HG02870 (cell line): ENCODE results near the gene EVA1A.
A peak's percentile ranks its signal among the peaks of the same experiment; 100 is the strongest.

Experiments used
- ATAC-seq: cut with Tn5 transposase; IDR thresholded peaks from one replicate; pipeline ENCODE4 v1.9.1; 2021; ENCODE audit warnings: mild to moderate bottlenecking, moderate library complexity; ENCODE audit not compliant: unreplicated experiment

The EVA1A gene, protein sequence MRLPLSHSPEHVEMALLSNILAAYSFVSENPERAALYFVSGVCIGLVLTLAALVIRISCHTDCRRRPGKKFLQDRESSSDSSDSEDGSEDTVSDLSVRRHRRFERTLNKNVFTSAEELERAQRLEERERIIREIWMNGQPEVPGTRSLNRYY

DNA sequence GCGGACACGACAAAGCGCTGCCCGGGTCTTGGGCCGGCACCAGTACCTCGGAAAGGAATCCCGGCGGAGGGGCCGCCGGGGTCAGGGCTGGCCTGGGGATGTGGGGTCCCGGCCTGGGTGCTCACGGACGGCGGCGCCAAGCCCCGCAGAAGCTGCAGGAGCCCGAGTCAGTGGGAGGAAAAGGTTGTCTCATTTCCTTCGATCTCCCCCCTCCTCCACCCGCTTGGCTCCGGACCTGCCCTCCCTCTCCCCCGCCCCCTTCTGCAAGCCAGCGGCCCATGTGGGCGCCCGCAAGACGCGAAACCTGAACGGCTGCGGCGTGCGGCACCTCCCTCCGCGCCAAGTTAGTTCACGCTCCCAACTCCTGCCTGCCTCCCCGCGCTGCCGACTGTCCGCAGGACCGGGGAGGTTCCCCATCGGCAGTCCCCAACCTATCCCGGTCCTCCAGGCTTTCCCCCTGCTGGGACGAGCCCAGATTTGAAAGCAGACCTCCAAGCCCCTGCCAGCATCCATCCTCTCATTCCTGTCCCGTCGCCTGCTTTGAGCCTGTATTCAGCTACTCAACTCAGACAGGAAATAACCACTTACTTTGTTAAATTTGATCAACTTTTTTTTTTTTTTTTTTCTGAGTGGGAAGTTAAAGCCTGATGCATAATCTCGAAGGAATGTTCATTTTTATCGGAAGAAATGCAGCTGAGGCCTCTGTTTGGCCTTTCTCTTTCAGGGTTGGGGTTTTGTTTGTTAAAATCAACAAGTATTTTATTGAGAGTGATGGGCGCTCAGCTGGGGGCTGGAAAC lies at the start of gene EVA1A:
Gene EVA1A (minus strand): TSS at position 172 of the 798 bp plus-strand sequence. CDS start 42,799 bp downstream, outside the sequence.
- no peak for ATAC-seq

DNA sequence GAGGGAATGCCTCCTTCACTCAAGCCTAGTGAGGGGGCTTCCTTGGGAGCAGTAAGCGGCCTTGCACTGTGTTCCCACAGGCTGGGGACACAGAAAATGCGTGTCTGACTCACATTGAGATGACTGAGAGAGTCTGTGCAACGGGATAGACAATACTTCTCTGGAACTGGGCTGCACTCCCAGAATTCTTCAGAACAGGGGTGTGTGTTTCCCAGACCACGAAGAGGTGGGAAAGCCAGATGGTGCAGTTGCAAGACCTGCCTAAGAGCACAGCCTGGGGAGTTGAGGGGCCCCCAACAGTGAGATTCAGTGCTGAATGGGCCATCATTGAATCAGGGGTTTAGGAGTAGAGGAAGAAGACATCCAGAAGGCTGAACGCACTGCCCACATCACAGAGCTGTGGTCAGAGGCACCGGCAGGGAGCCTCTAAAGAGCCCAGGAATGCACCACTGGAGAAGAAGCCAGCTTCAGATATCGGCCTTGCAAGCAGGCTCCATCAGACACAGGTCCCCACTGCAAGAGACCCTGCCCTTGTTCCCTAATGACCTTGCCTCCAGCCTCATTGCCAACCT lies 49.3 kb upstream of the EVA1A start:
- no peak for ATAC-seq

- ATAC-seq = no peak
Measured at GRCh38 chr2:75609334-75609689, 48.6 kb upstream of the EVA1A start.

DNA sequence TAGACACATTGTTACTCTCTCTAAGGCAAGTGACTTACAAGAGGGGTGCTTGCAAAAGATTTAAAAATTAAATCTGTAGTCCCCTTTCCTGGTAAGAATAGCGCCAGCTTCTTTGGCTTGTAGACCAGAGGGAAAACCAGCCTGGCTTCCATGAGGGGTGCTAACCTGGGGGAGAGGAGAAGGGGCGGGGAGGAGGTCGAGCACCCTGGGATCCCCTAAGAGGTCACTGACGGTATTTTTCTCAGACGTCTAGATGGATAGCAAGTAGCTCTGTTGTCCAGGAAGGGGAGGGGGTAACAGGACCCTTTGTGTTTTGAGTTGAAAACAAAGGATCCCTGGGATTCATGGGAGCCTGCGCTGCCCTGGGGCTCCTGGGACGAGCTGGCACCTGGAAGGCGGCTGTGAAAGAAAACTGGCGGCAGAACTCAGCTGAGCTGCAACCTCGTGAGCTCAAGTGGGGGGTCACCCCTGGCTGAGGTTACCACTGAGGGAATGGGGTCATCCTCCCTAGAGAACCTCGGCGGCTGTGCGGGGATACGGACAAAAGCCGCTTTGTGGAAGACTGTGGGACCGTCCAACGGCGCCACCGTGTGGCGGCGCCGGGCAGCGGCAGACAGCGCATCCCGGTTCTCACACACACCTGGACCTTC lies 48.1 kb upstream of the EVA1A start:
- ATAC-seq = peak; percentile 64

DNA sequence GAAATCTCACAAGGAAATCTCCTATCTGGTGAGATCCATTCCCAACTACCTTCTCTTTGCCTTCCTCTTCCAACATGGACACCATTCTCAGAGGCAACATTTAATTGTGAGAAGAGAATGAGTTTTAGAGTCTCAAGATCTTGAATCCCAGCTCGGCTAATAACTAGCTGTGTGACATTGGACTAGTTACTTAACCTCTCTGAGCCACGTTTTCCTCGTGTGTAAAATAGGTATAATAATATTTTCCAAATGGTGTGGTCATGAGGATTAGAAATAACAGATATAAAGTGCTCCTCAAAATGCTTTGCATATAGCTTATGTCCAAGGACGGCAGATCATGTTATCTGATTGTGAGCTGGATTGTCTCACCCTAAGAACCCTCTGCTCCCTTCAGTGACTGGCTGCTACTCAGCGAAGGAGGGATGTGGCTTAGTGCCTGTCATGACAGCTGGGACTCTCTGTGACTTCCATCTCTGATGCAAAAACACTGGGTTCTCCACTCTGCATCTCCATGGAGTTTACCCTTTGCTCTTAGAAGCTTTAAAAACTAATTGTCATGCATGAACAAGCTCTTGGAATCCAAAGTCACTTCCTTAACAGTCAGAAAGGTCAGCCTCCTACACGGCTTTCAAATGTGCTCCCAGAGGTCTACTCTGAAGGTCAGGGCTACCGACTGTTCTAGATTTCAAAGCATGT lies 47.4 kb upstream of the EVA1A start:
- ATAC-seq = no peak

GRCh38 chr2:75607400-75607798 lies 46.7 kb upstream of the EVA1A start:
- no peak for ATAC-seq

DNA sequence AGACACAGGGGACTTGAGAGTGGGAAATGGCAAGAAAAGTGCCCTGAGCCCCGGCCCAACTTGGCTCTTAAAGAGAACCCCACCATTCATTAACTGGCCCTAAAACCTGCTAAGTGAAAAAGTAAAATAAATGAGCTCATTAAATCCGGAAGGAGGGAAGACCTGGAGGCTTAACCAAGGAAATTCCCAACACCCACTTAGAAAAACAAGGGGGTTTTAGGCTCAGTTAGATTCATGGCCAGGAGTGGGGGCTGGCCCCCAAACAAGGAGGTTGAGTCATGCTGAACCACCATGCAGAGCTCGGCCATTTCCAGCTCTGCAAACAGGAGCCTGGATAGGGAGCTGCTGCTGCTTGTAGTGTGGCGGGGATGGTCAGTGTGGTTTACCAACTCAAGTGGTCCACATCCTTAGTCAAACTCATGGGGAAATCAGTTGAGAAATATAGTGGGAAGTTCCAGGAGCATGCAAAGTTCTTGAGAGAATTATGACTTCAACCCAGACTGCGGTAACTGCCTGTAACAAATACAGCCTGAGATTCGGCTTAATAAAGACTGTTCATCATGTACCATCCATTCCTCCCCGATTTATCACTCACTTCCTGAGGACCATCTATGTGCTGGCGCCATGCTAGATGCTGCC lies 46.1 kb upstream of the EVA1A start:
- ATAC-seq = no peak

- no peak for ATAC-seq
Measured at GRCh38 chr2:75605770-75606529, 45.2 kb upstream of the EVA1A start.

GRCh38 chr2:75604484-75604883 lies 43.7 kb upstream of the EVA1A start:
- no peak for ATAC-seq

DNA sequence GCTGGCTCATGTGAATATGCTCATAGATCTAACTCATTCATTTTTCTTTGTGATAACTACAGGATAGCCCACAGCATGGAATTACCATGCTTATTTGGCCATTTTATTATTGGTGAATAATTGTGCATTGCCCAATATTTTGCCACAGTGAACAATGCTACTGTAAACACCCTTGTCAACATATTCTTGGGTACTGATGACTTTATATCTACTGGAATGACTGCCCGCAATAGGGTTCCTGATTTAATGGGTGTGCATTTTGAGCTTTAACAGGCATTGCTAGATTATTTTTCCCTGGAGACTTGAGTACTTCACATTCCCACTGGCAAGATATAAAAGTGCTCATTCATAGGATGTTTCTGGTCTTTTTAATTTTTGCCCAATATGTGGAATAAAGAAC lies 42.7 kb upstream of the EVA1A start:
- no peak for ATAC-seq

DNA sequence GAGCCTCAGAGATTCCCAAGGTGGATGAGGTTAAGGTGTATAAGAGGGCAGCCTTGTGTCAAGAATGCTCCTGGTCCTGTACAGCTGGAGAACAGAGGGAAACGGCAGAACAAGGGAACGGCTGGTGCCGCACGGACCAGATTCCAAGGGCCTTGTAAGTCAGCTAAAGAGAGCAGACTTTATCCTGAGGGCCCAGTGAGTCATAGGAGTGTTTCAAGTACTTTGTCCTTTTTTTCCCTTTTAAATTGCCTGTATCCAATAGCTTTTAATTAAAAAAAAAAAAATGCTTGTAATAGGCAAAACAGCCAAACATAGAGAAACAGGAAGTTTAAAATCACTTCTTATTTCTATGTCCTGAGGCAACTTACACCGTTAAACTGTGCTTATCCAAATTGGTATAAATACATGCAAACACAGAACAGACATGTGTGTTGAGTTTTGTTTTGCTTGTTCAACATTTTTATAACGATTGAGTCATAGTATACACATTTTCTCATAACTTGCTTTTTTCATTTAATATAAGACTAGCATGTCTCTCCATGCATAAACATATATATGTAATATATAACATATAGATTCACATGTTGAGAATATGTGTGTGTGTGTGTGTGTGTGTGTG lies 42.1 kb upstream of the EVA1A start:
- ATAC-seq = no peak

DNA sequence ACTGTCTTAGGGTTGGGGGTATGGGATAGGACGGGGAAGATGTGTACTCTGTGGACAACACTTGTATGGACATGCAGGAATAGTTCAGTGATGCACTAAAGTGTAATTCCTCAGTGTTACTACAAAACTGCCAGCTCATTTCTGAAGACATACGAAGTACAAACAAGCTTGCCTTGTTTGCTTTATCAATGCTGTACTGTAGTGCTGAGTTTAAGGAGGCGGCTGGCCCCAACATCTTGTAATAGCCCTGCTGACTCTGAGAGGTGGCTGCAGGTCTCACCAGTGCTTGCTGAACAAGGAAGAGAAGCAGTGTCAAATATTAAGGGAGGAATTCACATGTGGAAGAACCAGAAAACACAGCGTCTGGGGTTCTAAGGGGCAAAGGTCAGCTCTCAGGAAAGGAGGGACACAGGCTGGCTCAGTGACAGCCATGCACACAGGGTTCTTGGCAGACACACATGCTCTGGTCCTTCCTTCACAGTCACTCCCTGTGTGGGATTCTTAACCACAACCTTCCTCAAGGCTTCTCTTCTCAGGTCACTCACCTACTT lies 39.8 kb upstream of the EVA1A start:
- no peak for ATAC-seq

GRCh38 chr2:75598589-75599155 lies 37.9 kb upstream of the EVA1A start:
- ATAC-seq = no peak

GRCh38 chr2:75597949-75598348 lies 37.2 kb upstream of the EVA1A start:
- ATAC-seq = no peak

- ATAC-seq = no peak
Measured at GRCh38 chr2:75596784-75597183, 36.0 kb upstream of the EVA1A start.

- ATAC-seq = no peak
Measured at GRCh38 chr2:75595541-75596395, 35.0 kb upstream of the EVA1A start.

- ATAC-seq = no peak
Measured at GRCh38 chr2:75594596-75594995, 33.9 kb upstream of the EVA1A start.

DNA sequence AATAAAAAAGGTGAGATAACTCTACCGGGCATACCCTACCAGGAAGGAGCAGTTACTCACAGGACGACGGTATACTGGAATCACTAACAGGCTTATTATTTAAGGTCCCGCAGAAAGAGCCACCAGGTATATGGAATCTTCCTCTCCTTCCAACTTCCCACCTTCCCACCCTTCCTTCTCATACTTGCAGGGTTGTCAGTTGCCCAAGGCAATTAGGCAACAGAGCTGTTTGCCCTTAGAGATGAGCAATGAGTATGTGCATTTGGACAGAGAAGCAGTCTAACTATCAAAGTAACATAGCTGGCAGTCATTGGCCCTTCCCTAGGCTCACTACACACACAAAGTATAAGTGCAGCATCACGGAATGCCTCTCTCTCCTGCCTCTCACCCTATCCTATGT lies 32.1 kb upstream of the EVA1A start:
- no peak for ATAC-seq
